Osteoblast (primary cell): Measurements from ENCODE around the gene CCKAR. TPM values are rescaled to one million over a fixed set of nuclear protein-coding genes. Genes with fewer than 3 reads are reported as not detected.
A peak's percentile ranks its signal among the peaks of the same experiment; 100 is the strongest.

ENCODE experiments used
- DNase-seq: peaks from one replicate; pipeline ENCODE4 v3.0.0; 2011; ENCODE audit warnings: low spot score, mixed read lengths; ENCODE audit not compliant: insufficient read length; ENCODE audit errors: missing footprints
- H2AFZ ChIP-seq: 2 replicates; pipeline ENCODE4 v1.6.0; 2011; ENCODE audit warnings: mild to moderate bottlenecking, low read length
- H3K27ac ChIP-seq: 2 replicates; pipeline ENCODE4 v1.5.1; 2011; ENCODE audit warnings: mild to moderate bottlenecking, low read depth, low read length, moderate library complexity
- H3K27me3 ChIP-seq: 2 replicates; pipeline ENCODE4 v1.6.0; 2012; ENCODE audit warnings: mild to moderate bottlenecking, control low read depth, inconsistent platforms, low read length, moderate library complexity; ENCODE audit not compliant: insufficient read depth
- H3K36me3 ChIP-seq: 2 replicates; pipeline ENCODE4 v1.5.1; 2011; ENCODE audit warnings: mild to moderate bottlenecking, low read length, control low read depth, moderate library complexity; ENCODE audit not compliant: insufficient read depth
- H3K4me1 ChIP-seq: 2 replicates; pipeline ENCODE4 v1.5.1; 2011; ENCODE audit warnings: mild to moderate bottlenecking, low read length, control low read depth, moderate library complexity; ENCODE audit not compliant: insufficient read depth
- H3K4me2 ChIP-seq: 2 replicates; pipeline ENCODE4 v1.6.0; 2011; ENCODE audit warnings: mild to moderate bottlenecking, low read length; ENCODE audit not compliant: insufficient read depth
- H3K4me3 ChIP-seq: fragments of 200-600 bp; sonication (generic); 3 replicates; pipeline ENCODE4 v1.5.1; 2012; ENCODE audit warnings: mild to moderate bottlenecking, low read length, inconsistent platforms; ENCODE audit not compliant: insufficient read depth
- H3K79me2 ChIP-seq: 2 replicates; pipeline ENCODE4 v1.6.0; 2012; ENCODE audit warnings: mild to moderate bottlenecking, low read length, control low read depth, inconsistent platforms; ENCODE audit not compliant: insufficient read depth
- H3K9me3 ChIP-seq: 2 replicates; pipeline ENCODE4 v1.5.1; 2011; ENCODE audit warnings: low read depth, low read length, control low read depth
- H4K20me1 ChIP-seq: 2 replicates; pipeline ENCODE4 v1.6.0; 2012; ENCODE audit warnings: mild to moderate bottlenecking, low read length, control low read depth; ENCODE audit not compliant: insufficient read depth
- CTCF ChIP-seq: IDR thresholded peaks from 2 replicates; pipeline ENCODE4 v1.5.1; 2011; ENCODE audit warnings: mild to moderate bottlenecking, low read depth, low read length, moderate library complexity; ENCODE audit errors: extremely low read depth
- total RNA-seq: library from RNA; depleted of rRNA; stranded (reverse); fragments of >200 nt; gene quantifications from 2 replicates; pipeline ENCODE4 v1.2.3, GENCODE V29; 2012

The CCKAR gene
- total RNA-seq, 1 donor, result 2.5 TPM

DNA sequence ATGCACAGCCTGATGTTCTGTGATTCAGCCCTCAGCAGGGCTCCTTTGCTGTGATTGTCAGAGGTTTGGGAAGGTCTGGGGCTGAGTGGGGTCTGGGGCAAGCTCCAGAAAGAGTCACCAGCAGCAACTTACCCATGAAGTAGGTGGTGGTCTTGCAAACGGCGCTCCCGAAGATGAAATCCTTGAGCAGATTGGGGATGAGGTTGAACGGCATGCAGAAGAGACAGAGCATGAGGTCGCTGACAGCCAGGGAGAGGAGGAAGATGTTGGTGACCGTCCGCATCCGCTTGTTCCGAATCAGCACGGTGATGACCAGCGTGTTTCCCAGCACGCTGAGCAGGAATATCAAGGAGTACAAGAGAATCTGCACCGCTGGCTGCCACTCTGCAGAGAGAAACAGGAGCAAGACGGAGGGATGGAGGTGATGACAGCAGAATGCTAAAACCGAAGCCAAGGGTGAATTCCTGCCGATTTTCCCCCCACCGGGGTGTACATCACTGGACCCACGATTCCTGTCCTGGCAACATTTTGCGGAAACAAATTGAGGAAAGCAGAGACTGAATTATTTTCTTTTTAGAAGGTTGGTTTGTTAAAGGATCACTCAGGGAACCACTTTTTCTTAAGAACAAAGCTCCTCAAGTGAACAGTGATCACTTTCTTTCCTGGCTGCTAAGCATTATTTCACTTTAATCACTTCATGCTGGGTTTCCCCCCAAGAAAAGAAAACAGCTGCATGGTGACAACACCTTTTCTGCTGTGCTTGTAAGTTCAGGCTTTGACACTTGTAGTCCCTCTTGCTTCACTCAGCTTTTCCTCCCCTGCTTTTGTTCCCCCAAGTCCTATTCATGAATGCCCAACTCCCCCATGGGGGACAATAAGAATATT lies 941 bp downstream of the CCKAR start:
- TF ChIP-seq CTCF, result no peak
- no peaks in the 10 kb centered on the region for H4K20me1 ChIP-seq
- H3K4me3 ChIP-seq, result peak overlapping the region; percentile 4
- H3K27me3 ChIP-seq, result peaks cover 13% of the 10 kb centered on the region
- H2AFZ ChIP-seq, result no peak overlapping the region
- DNase-seq, result no peak
- no peaks in the 10 kb centered on the region for H3K79me2 ChIP-seq
- H3K36me3 ChIP-seq, result no peaks in the 10 kb centered on the region
- no peaks in the 10 kb centered on the region for H3K9me3 ChIP-seq
- H3K4me1 ChIP-seq, result peaks cover 4% of the 10 kb centered on the region
- H3K4me2 ChIP-seq, result peak overlapping the region; percentile 49
- no peak overlapping the region for H3K27ac ChIP-seq

DNA sequence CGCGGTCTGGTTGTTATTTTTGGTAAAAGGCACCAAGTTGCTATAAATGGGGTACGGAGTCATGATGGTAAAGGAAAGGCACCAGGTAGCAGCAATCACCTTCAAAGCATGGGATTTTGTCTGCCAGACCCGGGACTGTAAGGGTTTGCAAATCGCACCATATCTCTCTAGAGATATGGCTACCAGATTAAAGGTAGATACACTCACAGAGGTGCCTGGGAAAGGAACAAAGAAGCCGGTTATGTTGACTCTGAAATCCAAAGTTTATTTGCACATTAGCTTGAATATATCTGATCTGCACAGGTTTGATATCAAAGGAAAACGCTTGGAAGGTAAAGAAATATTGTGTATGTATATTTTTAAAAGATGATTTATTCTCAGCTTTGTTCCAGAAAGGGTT lies 4.6 kb downstream of the CCKAR start:
- Histone ChIP-seq H4K20me1 (no peaks in the 10 kb centered on the region), H3K9me3 (no peaks in the 10 kb centered on the region), H2AFZ (no peak overlapping the region), H3K79me2 (no peaks in the 10 kb centered on the region), H3K27me3 (peaks cover 6% of the 10 kb centered on the region), H3K4me2 (no peak overlapping the region), H3K4me3 (no peak overlapping the region), H3K27ac (no peak overlapping the region), H3K4me1 (peaks cover 20% of the 10 kb centered on the region), H3K36me3 (no peaks in the 10 kb centered on the region)
- TF ChIP-seq CTCF, result no peak
- DNase-seq, result no peak

DNA sequence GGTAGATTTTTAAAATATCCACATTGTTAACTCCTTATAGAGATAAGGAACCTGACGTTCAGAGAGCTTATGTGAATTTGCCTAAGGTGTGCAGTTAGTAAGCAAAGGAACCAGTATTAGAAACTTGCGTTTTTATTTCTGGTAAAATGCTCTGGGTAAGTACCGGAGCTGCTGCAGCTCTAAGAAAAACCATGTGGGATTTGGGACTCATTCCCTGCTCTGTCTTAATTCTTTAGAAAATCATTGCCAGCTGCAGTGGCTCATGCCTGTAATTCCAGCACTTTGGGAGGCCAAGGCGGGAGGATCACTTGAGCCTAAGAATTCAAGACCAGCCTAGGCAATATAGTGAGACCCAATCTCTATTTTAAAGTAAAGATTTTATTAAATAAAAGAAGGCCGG lies 5.8 kb downstream of the CCKAR start:
- H3K27ac ChIP-seq, result no peak overlapping the region
- H3K4me1 ChIP-seq, result peaks cover 20% of the 10 kb centered on the region
- TF ChIP-seq CTCF, result no peak
- no peaks in the 10 kb centered on the region for H3K9me3 ChIP-seq
- no peaks in the 10 kb centered on the region for H3K79me2 ChIP-seq
- H2AFZ ChIP-seq, result no peak overlapping the region
- H4K20me1 ChIP-seq, result no peaks in the 10 kb centered on the region
- no peak overlapping the region for H3K4me3 ChIP-seq
- H3K36me3 ChIP-seq, result no peaks in the 10 kb centered on the region
- no peak for DNase-seq
- no peaks in the 10 kb centered on the region for H3K27me3 ChIP-seq
- H3K4me2 ChIP-seq, result no peak overlapping the region

DNA sequence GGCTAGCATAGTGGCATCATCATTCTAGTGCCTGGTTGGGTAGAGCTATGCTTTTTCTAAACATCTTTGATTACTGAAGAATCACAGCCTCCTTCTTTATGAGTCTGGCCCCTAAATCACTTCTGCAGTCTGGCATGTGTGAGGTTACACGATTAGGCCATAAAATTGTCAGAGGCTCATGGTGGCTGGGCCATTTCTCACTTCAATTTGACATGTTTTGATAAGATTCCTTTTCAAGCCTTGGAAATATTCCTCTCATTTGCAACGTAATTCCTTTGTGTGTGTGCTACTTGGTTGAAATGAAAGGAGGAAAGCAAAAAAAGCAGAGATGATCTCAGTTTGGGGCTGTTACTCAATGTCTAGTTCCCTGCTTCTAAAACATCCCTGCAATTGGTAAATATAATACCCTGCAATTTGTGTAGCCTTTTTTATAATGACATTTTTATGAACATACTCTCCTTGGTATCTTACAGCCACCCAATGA lies 6.2 kb downstream of the CCKAR start:
- Histone ChIP-seq H3K4me1 (peaks cover 20% of the 10 kb centered on the region), H3K9me3 (no peaks in the 10 kb centered on the region), H4K20me1 (no peaks in the 10 kb centered on the region), H3K27ac (peak overlapping the region; percentile 43), H3K79me2 (no peaks in the 10 kb centered on the region), H3K36me3 (no peaks in the 10 kb centered on the region), H3K4me2 (peak overlapping the region; percentile 12), H2AFZ (peak overlapping the region; percentile 16), H3K4me3 (no peak overlapping the region), H3K27me3 (no peaks in the 10 kb centered on the region)
- TF ChIP-seq CTCF, result no peak
- DNase-seq, result no peak
